Measurements from ENCODE around the gene ESYT2. TPM values are rescaled to one million over a fixed set of nuclear protein-coding genes. Genes with fewer than 3 reads are reported as not detected.
A peak's percentile ranks its signal among the peaks of the same experiment; 100 is the strongest.

Gene ESYT2
- total and polyA plus RNA-seq, 2 of the 4 experiments (the other 2 are of a cell fraction): 26.7 to 69.9 TPM

DNA sequence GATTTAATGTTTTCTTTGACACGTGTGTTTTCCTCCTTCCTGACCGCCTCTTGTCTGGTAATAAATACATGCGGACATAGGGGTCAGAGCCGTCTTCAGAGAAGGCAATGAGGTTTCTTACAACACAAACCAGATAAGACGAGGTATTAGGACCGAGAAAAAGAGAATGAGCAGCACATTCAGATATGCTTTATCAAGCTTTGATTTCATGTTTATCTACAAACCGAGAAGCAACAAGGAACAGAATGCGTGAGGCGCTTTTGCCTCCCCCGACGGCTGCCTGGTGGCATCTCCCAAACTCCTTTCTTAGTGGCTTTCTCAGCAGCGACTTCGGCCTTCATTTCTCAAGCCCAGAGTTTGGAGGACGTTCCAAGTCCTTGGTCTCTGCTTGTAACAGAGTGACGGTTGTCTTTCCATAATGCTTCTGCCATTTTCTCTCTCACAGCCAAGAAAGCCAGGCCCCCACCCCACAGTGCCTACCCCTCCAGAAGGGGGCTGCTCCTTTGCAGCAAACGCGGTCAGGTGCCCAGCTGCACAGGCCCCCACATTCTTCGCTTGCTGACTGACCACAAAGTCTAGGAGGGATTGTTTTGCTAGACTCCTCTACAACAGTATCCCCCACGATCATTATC lies 92.1 kb downstream of the ESYT2 start:
- no peak overlapping the region for H4K8ac ChIP-seq (ENCODE audit: low read depth in 2 of 2, low read length in 2 of 2)
- intact Hi-C loops (cut with micrococcal nuclease) (no loop called here), dilution Hi-C loops (cut with HindIII; ENCODE audit: low sequenced_read_pairs, unreplicated experiment) (no loop called here), in situ Hi-C loops (cut with MboI; ENCODE audit: low sequenced_read_pairs) (no loop called here)
- H3K9me1 ChIP-seq (ENCODE audit: insufficient read depth, low read length): peaks cover 21% of the 10 kb centered on the region
- no peak overlapping the region for H2BK15ac ChIP-seq (ENCODE audit: low read depth, low read length)
- H3K9me3 ChIP-seq (ENCODE audit: control insufficient read depth, insufficient read depth, low read length): no peaks in the 10 kb centered on the region
- H3K23ac ChIP-seq (ENCODE audit: low read depth, low read length): no peak overlapping the region
- no peak overlapping the region for H3K18ac ChIP-seq (ENCODE audit: low read depth, low read length)
- peaks cover 5 to 8% of the 10 kb centered on the region in 2 experiments; a peak in 2 of 4 replicates for H3K79me1 ChIP-seq (ENCODE audit: low read depth in 1 of 2, low read length in 2 of 2)
- H3K27ac ChIP-seq (ENCODE audit: insufficient read depth, low read length): no peak overlapping the region
- no peak overlapping the region for H4K91ac ChIP-seq (ENCODE audit: insufficient read depth, low read depth, low read length)
- TF ChIP-seq NFE2L2 (IDR thresholded peaks at IDR 0.05; ENCODE audit: low read depth, low read length) (no peak), MAZ (IDR thresholded peaks at IDR 0.05; ENCODE audit: borderline replicate concordance, low read depth, low read length) (no peak), MAFK (IDR thresholded peaks at IDR 0.05; ENCODE audit: low read depth, low read length) (no peak), RAD21 (IDR thresholded peaks at IDR 0.05; ENCODE audit: low read length) (no peak), CEBPB (IDR thresholded peaks at IDR 0.05; ENCODE audit: low read depth, low read length) (no peak), RCOR1 (IDR thresholded peaks at IDR 0.05; ENCODE audit: insufficient replicate concordance, low read length) (no peak), SMC3 (IDR thresholded peaks at IDR 0.05; ENCODE audit: low read depth, low read length) (no peak), MXI1 (IDR thresholded peaks at IDR 0.05; ENCODE audit: borderline replicate concordance, low read depth, low read length) (no peak), POLR2A (IDR thresholded peaks at IDR 0.05; ENCODE audit: low read depth, low read length) (no peak), BHLHE40 (IDR thresholded peaks at IDR 0.05; ENCODE audit: low read depth, low read length) (no peak), FOS (IDR thresholded peaks at IDR 0.05; ENCODE audit: low read depth, low read length) (no peak), CTCF (conservative IDR thresholded peaks at IDR 0.05; ENCODE audit: low read depth, low read length) (no peak), RFX5 (IDR thresholded peaks at IDR 0.05; ENCODE audit: low read depth, low read length) (no peak), CHD1 (IDR thresholded peaks at IDR 0.05; ENCODE audit: low read depth, low read length) (no peak)
- TF ChIP-seq, protein P1, sequence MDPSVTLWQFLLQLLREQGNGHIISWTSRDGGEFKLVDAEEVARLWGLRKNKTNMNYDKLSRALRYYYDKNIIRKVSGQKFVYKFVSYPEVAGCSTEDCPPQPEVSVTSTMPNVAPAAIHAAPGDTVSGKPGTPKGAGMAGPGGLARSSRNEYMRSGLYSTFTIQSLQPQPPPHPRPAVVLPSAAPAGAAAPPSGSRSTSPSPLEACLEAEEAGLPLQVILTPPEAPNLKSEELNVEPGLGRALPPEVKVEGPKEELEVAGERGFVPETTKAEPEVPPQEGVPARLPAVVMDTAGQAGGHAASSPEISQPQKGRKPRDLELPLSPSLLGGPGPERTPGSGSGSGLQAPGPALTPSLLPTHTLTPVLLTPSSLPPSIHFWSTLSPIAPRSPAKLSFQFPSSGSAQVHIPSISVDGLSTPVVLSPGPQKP (IDR thresholded peaks at IDR 0.05; ENCODE audit: borderline replicate concordance, low read depth, low read length): no peak
- TF ChIP-seq, protein P2, sequence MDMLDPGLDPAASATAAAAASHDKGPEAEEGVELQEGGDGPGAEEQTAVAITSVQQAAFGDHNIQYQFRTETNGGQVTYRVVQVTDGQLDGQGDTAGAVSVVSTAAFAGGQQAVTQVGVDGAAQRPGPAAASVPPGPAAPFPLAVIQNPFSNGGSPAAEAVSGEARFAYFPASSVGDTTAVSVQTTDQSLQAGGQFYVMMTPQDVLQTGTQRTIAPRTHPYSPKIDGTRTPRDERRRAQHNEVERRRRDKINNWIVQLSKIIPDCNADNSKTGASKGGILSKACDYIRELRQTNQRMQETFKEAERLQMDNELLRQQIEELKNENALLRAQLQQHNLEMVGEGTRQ (IDR thresholded peaks at IDR 0.05; ENCODE audit: low read depth, low read length): no peak
- POLR2A ChIA-PET (ENCODE audit: unreplicated experiment): no interaction called here
- H2AK9ac ChIP-seq (replicated peaks; ENCODE audit: low read depth, low read length, poor library complexity): peak overlapping the region; percentile 45
- CTCF ChIA-PET: no interaction called here
- no peak for DNase-seq
- peaks cover 9% of the 10 kb centered on the region; the same call in 1 of the 2 replicates for H4K20me1 ChIP-seq (ENCODE audit: insufficient read depth, low read length)
- no peaks in the 10 kb centered on the region for H3K27me3 ChIP-seq (ENCODE audit: control insufficient read depth, insufficient read depth, low read length)
- no TSS peak for BruUV-seq (replicated peaks)
- peaks cover 41% of the 10 kb centered on the region for H3K36me3 ChIP-seq (ENCODE audit: control insufficient read depth, insufficient read depth, low read length)
- no peak overlapping the region for H2BK20ac ChIP-seq (ENCODE audit: low read depth, low read length)
- no peak overlapping the region for H3K4ac ChIP-seq (ENCODE audit: low read depth, low read length)
- no peak overlapping the region for H3K4me2 ChIP-seq (ENCODE audit: low read depth, low read length)
- peaks cover 19% of the 10 kb centered on the region for H3K4me1 ChIP-seq (ENCODE audit: control insufficient read depth, insufficient read depth, low read length)
- WGBS, 2 experiments (ENCODE audit: extremely low coverage in 2 of 2, insufficient read length in 1 of 2): 96% methylated on average over 11 of the region's 19 CpGs; no CpG with 5 or more reads in 1 of the 2 experiments
- no peak for ATAC-seq (ENCODE audit: low read depth)
- no peak overlapping the region for H3K4me3 ChIP-seq (ENCODE audit: insufficient read depth, low read depth, low read length)
- H2BK5ac ChIP-seq (ENCODE audit: low read depth, low read length, poor library complexity, severe bottlenecking): no peak overlapping the region
- no peak overlapping the region for H3K56ac ChIP-seq (ENCODE audit: extremely low read depth, insufficient read depth, low read length)
- no peak overlapping the region for H4K5ac ChIP-seq (ENCODE audit: low read depth, low read length)
- H2AK5ac ChIP-seq (ENCODE audit: low read depth, low read length): no peak overlapping the region
- H3K14ac ChIP-seq (replicated peaks; ENCODE audit: low read depth, low read length): no peak overlapping the region
- H2BK120ac ChIP-seq (ENCODE audit: low read depth, low read length): no peak overlapping the region
- H2AFZ ChIP-seq (replicated peaks; ENCODE audit: low read length, poor library complexity): no peak overlapping the region
- no peak overlapping the region for H3K9ac ChIP-seq (ENCODE audit: low read depth, low read length)
